GM23248 (cell line): ENCODE measurements around the gene MRTFB. TPM values are rescaled to one million over a fixed set of nuclear protein-coding genes. Genes with fewer than 3 reads are reported as not detected.
A peak's percentile ranks its signal among the peaks of the same experiment; 100 is the strongest.
"Not testable (repeated sequence)": the region's sequence is repeated elsewhere in the genome, so short reads cannot be mapped to it uniquely, and the experiment has no call there.

Source experiments
- DNase-seq: peaks from one replicate; pipeline ENCODE4 v3.0.0-alpha.2; 2015
- H2AFZ ChIP-seq: fragments of 200-600 bp; sonication (generic); 2 replicates; pipeline ENCODE4 v1.6.1; 2016; ENCODE audit warnings: antibody characterized with exemption
- H3F3A ChIP-seq: fragments of 200-600 bp; sonication (generic); 2 replicates; pipeline ENCODE4 v1.6.1; 2016; ENCODE audit warnings: mild to moderate bottlenecking, antibody characterized with exemption, mixed run types; ENCODE audit not compliant: insufficient read depth
- H3K27ac ChIP-seq: fragments of 200-600 bp; sonication (generic); 2 replicates; pipeline ENCODE4 v1.5.1; 2016; ENCODE audit warnings: mild to moderate bottlenecking
- H3K27me3 ChIP-seq: fragments of 200-600 bp; sonication (generic); replicated peaks from 2 replicates; pipeline ENCODE4 v1.6.1; 2016; ENCODE audit warnings: mild to moderate bottlenecking; ENCODE audit not compliant: insufficient read depth
- H3K36me3 ChIP-seq: fragments of 200-600 bp; sonication (generic); 2 replicates; pipeline ENCODE4 v1.6.1; 2016; ENCODE audit warnings: low read depth, mild to moderate bottlenecking
- H3K4me1 ChIP-seq: fragments of 200-600 bp; sonication (generic); 2 replicates; pipeline ENCODE4 v1.6.1; 2016; ENCODE audit warnings: mild to moderate bottlenecking; ENCODE audit not compliant: insufficient read depth
- H3K4me2 ChIP-seq: fragments of 200-600 bp; sonication (generic); one replicate; pipeline ENCODE4 v1.6.1; 2016; ENCODE audit warnings: mild to moderate bottlenecking; ENCODE audit not compliant: unreplicated experiment
- H3K4me3 ChIP-seq: fragments of 200-600 bp; sonication (generic); 2 replicates; pipeline ENCODE4 v1.5.1; 2016; ENCODE audit warnings: mild to moderate bottlenecking
- H3K79me2 ChIP-seq: fragments of 200-600 bp; sonication (generic); 2 replicates; pipeline ENCODE4 v1.6.1; 2016; ENCODE audit warnings: mild to moderate bottlenecking; ENCODE audit not compliant: insufficient read depth
- H3K9ac ChIP-seq: fragments of 200-600 bp; sonication (generic); 2 replicates; pipeline ENCODE4 v1.6.1; 2016; ENCODE audit warnings: mild to moderate bottlenecking
- H3K9me2 ChIP-seq: fragments of 200-600 bp; sonication (generic); 2 replicates; pipeline ENCODE4 v1.6.1; 2016; ENCODE audit warnings: mixed run types, mild to moderate bottlenecking, moderate library complexity; ENCODE audit not compliant: insufficient read depth
- H3K9me3 ChIP-seq: fragments of 200-600 bp; sonication (generic); one replicate; pipeline ENCODE4 v1.6.1; 2017; ENCODE audit warnings: low read depth
- H4K20me1 ChIP-seq: fragments of 200-600 bp; sonication (generic); 2 replicates; pipeline ENCODE4 v1.6.0; 2016; ENCODE audit not compliant: insufficient read depth
- EZH2 ChIP-seq: fragments of 200-600 bp; sonication (generic); IDR thresholded peaks from 2 replicates; pipeline ENCODE4 v1.6.1; 2018; ENCODE audit warnings: antibody characterized with exemption, mild to moderate bottlenecking; ENCODE audit not compliant: insufficient read depth, poor library complexity, severe bottlenecking
- EZH2phosphoT487 ChIP-seq: fragments of 200-600 bp; sonication (generic); IDR thresholded peaks from 2 replicates; pipeline ENCODE4 v1.6.1; 2018; ENCODE audit warnings: antibody characterized with exemption, moderate library complexity, mild to moderate bottlenecking, low read depth; ENCODE audit not compliant: insufficient read depth
- WGBS, 2 experiments: methylation state at CpG; one replicate each; pipeline ENCODE4 v1.1.6; 2015 to 2017; ENCODE audit warnings: low lambda C conversion rate in 2 of 2, low coverage in 1 of 2; ENCODE audit errors: missing lambda C conversion rate in 2 of 2; 5-methylcytosine and 5-hydroxymethylcytosine counted together
- in situ Hi-C: fragments of 300-500 bp; cut with MboI; formaldehyde crosslinking; loops from 2 replicates; pipeline ENCODE4 v1.15.0; 2020
- polyA plus RNA-seq: library from polyadenylated mRNA; unstranded; fragments of >200 nt; fragmentation: Nextera tagmentation; extraction: Ambion mirVana; gene quantifications from 2 replicates; pipeline ENCODE4 v1.2.1, GENCODE V29; 2016
- total RNA-seq: library from RNA; depleted of rRNA; stranded (reverse); fragments of >200 nt; shearing (Covaris generic); gene quantifications from 2 replicates; pipeline ENCODE4 v1.2.3, GENCODE V29; 2014

Gene MRTFB
- total and polyA plus RNA-seq, 2 experiments from 2014 or later, result 3.1 to 5.1 TPM

GRCh38 chr16:14179116-14179515, 108.0 kb downstream of the MRTFB start:
- in situ Hi-C loops, result no loop called here
- no peaks in the 10 kb centered on the region for H4K20me1 ChIP-seq
- no peaks in the 10 kb centered on the region for H3K9me2 ChIP-seq
- no peak overlapping the region for H2AFZ ChIP-seq
- H3K36me3 ChIP-seq, result no peaks in the 10 kb centered on the region
- peaks cover 18% of the 10 kb centered on the region for H3K4me1 ChIP-seq
- TF ChIP-seq EZH2, result no peak
- H3K27me3 ChIP-seq, result no peaks in the 10 kb centered on the region
- 85 to 94% methylated on average over 1 of the region's 1 CpG for WGBS, 2 experiments
- no peak overlapping the region for H3K9ac ChIP-seq
- no peaks in the 10 kb centered on the region for H3K9me3 ChIP-seq
- H3K27ac ChIP-seq, result no peak overlapping the region
- no peaks in the 10 kb centered on the region for H3K79me2 ChIP-seq
- DNase-seq, result peak; percentile 31
- no peak overlapping the region for H3K4me2 ChIP-seq
- peaks cover 14% of the 10 kb centered on the region for H3F3A ChIP-seq
- no peak overlapping the region for H3K4me3 ChIP-seq

GRCh38 chr16:14180481-14180944, 109.4 kb downstream of the MRTFB start:
- Histone ChIP-seq H3K9ac (no peak overlapping the region), H3K79me2 (no peaks in the 10 kb centered on the region), H3K9me2 (no peaks in the 10 kb centered on the region), H3K4me2 (peak overlapping the region; percentile 24), H3K4me1 (peaks cover 29% of the 10 kb centered on the region), H3K36me3 (no peaks in the 10 kb centered on the region), H2AFZ (no peak overlapping the region), H4K20me1 (no peaks in the 10 kb centered on the region), H3K27ac (no peak overlapping the region), H3K4me3 (no peak overlapping the region), H3F3A (peaks cover 25% of the 10 kb centered on the region), H3K9me3 (no peaks in the 10 kb centered on the region), H3K27me3 (no peaks in the 10 kb centered on the region)
- 90 to 92% methylated on average over 4 of the region's 4 CpGs for WGBS, 2 experiments
- peak; percentile 33 for DNase-seq
- TF ChIP-seq EZH2 (no peak), EZH2phosphoT487 (no peak)
- in situ Hi-C loops, result no loop called here

GRCh38 chr16:14181371-14182050, 110.4 kb downstream of the MRTFB start:
- peaks cover 39% of the 10 kb centered on the region for H3K4me1 ChIP-seq
- H3K4me2 ChIP-seq, result peak overlapping the region; percentile 38
- H3K9me2 ChIP-seq, result no peaks in the 10 kb centered on the region
- peak overlapping the region; percentile 3; the same call in 1 of the 2 replicates for H3K9ac ChIP-seq
- in situ Hi-C loops, result no loop called here
- no peak overlapping the region for H2AFZ ChIP-seq
- no peaks in the 10 kb centered on the region for H3K79me2 ChIP-seq
- H4K20me1 ChIP-seq, result no peaks in the 10 kb centered on the region
- 13% methylated on average over 2 of the region's 2 CpGs for WGBS, 2 experiments
- peaks cover 35% of the 10 kb centered on the region for H3F3A ChIP-seq
- no peaks in the 10 kb centered on the region for H3K9me3 ChIP-seq
- H3K4me3 ChIP-seq, result 0 out of 2 replicates have a peak overlapping the region, but pooled peaks have one; percentile 5
- H3K27ac ChIP-seq, result peak overlapping the region; percentile 41
- no peaks in the 10 kb centered on the region for H3K27me3 ChIP-seq
- peak; percentile 92 for DNase-seq
- H3K36me3 ChIP-seq, result no peaks in the 10 kb centered on the region
- TF ChIP-seq EZH2phosphoT487 (peak; percentile 97), EZH2 (no peak)

GRCh38 chr16:14182999-14183398, 111.9 kb downstream of the MRTFB start:
- Histone ChIP-seq H2AFZ (no peak overlapping the region), H3K27me3 (no peaks in the 10 kb centered on the region), H3K4me2 (no peak overlapping the region), H3K4me3 (no peak overlapping the region), H3F3A (peaks cover 44% of the 10 kb centered on the region), H3K9me2 (no peaks in the 10 kb centered on the region), H3K9ac (no peak overlapping the region), H3K27ac (no peak overlapping the region), H3K36me3 (no peaks in the 10 kb centered on the region), H3K9me3 (no peaks in the 10 kb centered on the region), H3K79me2 (no peaks in the 10 kb centered on the region), H3K4me1 (peaks cover 42% of the 10 kb centered on the region), H4K20me1 (no peaks in the 10 kb centered on the region)
- TF ChIP-seq EZH2 (no peak), EZH2phosphoT487 (no peak)
- WGBS, 2 experiments, result 95% methylated on average over 1 of the region's 1 CpG
- in situ Hi-C loops, result no loop called here
- no peak for DNase-seq

- H3K36me3 ChIP-seq, in situ Hi-C loops, H3K9me2 ChIP-seq, H3K27ac ChIP-seq, H2AFZ ChIP-seq, H3K79me2 ChIP-seq, H3K27me3 ChIP-seq, DNase-seq, H3K4me3 ChIP-seq, H3K4me2 ChIP-seq, H3K9me3 ChIP-seq, H4K20me1 ChIP-seq, H3K9ac ChIP-seq: not testable (repeated sequence)
- Histone ChIP-seq H3F3A (peaks cover 44% of the 10 kb centered on the region), H3K4me1 (peaks cover 42% of the 10 kb centered on the region)
- WGBS, 2 experiments, result 99 to 100% methylated on average over 6 of the region's 6 CpGs
Observed at GRCh38 chr16:14183962-14184361, 112.8 kb downstream of the MRTFB start.
